GM19324 (cell line): Measurements from ENCODE around the gene DNASE1L2.

ENCODE experiments used
- ATAC-seq: cut with Tn5 transposase; IDR thresholded peaks from one replicate; pipeline ENCODE4 v1.9.1; 2021; ENCODE audit warnings: mild to moderate bottlenecking, moderate library complexity; ENCODE audit not compliant: unreplicated experiment, low FRiP score

Gene DNASE1L2, protein sequence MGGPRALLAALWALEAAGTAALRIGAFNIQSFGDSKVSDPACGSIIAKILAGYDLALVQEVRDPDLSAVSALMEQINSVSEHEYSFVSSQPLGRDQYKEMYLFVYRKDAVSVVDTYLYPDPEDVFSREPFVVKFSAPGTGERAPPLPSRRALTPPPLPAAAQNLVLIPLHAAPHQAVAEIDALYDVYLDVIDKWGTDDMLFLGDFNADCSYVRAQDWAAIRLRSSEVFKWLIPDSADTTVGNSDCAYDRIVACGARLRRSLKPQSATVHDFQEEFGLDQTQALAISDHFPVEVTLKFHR

GRCh38 chr16:2236337-2237101, at the start of gene DNASE1L2:
DNASE1L2 (plus strand) TSS chr16:2236444; CDS start chr16:2236817, 373 bp downstream.
- ATAC-seq = no peak

DNA sequence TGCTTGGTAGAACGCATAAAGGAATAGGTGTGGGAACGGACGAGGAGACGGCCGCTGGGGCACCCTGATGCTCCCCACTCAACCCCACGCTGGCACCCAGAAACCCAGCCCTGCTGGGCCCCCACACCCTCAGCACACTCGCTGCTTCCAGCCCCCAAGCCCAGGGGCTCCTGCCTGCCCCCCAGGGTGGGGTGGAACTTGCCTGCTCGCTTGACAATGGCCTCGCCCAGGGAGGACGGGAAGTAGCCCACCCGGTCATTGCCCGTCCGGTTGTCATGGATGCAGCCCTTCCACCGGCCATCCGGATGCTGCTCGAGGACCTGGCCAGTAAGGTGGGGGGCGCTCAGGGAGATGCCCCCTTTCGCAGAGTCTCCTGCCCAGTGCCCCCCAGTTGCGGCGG, 49.7 kb upstream of the DNASE1L2 start:
- no peak for ATAC-seq

- no peak for ATAC-seq
Observed at GRCh38 chr16:2187212-2187611, 49.0 kb upstream of the DNASE1L2 start.

- no peak for ATAC-seq
Observed at GRCh38 chr16:2188395-2188794, 47.8 kb upstream of the DNASE1L2 start.

GRCh38 chr16:2189252-2189893, 46.9 kb upstream of the DNASE1L2 start:
- ATAC-seq = no peak

GRCh38 chr16:2190002-2190658, 46.1 kb upstream of the DNASE1L2 start:
- ATAC-seq = no peak

GRCh38 chr16:2190659-2191445, 45.4 kb upstream of the DNASE1L2 start:
- no peak for ATAC-seq

GRCh38 chr16:2191446-2191706, 44.9 kb upstream of the DNASE1L2 start:
- ATAC-seq = no peak

DNA sequence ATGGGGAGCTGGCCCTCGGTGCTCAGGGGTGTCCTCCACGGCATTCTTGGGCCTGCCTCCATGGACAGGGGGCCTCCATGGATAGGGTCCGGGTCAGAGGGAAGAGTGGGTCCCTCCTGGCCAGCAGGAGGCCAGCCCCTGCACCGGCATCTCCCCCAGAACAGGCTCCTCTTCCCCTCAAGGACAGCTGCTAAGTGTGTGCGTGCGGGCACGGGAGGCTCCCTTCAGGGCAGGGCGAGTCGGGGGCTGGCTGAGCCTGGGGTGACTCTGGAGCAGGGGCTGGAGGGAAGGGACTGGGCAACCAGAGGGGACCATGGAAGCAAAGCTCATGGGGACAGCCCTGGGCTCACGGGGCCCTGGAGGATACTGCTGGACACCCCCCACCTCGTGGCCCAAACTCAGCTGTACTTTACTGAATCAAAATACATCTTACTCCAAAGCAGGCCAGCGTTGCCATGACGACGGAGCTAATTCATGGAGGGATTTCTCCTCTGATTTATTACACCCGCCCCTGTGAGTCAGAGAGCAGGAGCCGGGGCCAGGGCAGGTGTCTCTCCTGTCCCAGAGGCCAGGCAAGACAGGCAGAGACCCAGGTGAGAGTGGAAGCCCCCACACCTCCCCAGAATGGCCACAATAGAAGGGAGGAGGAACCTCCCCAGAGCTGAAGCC, 41.9 kb upstream of the DNASE1L2 start:
- ATAC-seq = no peak

GRCh38 chr16:2194852-2195321, 41.4 kb upstream of the DNASE1L2 start:
- ATAC-seq = no peak

- no peak for ATAC-seq
Observed at GRCh38 chr16:2195322-2196161, 40.7 kb upstream of the DNASE1L2 start.

DNA sequence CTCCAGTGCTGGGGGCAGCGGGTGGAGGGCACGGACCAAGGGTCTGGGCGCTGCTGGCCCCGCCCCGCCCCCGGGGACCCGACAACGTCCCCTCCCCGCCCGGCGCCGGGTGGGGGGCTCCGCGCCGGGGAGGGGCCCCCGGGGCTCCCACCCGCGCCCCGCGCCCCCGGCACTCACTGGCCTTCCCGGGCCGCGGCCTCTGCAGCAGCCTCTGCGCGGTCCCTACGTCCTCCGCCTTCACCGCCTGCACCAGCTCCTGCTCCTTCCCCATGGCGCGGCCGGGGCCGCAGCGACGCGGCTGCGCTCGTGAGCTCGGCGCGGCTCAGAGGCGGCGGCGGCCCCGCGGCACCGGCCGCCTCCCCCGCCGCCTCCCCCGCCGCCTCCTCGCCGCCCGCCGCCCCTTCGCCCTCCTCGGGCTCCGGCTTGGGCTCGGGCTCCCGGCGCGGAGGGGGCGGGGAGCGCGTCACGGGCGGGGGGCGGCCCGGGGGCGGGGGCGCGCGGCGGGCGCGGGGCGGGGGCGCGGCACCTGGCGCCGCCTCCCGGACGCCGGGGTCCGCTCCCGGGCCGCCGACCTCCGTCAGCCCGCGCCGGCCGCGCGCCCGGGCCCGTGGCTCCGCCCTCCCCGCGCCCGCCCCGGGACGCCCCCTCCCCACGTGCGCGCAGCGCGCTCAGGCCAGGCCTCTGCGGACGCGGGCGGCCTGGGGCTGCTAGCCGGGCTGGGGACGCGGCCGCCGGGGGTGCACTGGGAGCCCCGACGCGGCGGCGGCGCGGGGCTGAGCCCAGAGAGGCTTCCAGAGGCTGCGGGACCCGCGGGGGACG, 39.9 kb upstream of the DNASE1L2 start, which contains the start of gene CASKIN1:
TSS of gene CASKIN1 (minus strand) at position 444 of the 819 bp plus-strand sequence. CDS start at position 271, 173 bp downstream.
- ATAC-seq = no peak

DNA sequence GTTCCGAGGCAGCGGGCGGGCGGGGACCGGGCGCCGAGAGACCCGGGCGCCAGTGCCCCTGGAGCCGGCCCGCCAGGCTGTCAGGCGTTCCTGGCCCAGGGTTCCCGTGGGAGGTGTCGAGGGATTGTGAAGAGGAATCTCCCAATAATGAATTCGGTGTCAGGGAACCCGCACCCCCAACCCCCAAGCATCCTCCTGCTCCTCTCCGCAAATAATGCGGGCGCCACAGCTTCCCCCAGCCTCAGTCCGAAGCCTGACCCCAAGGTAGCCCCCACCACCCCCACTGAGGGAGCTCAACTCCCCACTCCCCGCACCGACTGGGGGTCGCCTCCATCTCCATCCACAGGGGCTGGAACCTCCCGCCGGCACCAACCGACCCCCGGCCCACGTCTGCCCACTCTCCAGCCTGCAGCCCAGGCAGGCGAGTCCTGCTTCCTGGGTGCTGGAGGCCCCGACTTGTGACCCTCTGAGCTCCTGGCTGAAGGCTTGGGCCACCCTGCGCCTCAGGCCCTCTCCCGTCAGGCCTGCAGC, 39.2 kb upstream of the DNASE1L2 start:
- ATAC-seq = no peak

- ATAC-seq = no peak
Observed at GRCh38 chr16:2197765-2198164, 38.5 kb upstream of the DNASE1L2 start.

DNA sequence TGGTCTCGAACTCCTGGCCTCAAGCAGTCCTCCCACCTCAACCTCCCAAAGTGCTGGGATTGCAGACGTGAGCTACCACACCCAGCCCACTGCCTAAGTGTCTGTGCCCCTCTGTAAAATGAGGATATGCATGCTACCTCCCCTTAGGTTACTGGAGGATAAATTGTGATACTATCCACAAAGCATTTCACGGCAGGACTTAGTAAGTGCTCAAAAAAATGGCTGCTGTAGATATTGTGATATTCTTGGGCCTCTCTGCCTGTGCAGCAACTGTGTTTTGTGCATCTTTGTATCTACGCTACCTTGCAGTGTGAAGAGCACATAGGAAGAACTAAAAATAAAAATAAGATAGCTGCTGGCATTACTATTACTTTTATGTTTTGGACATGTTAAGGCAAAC, 38.0 kb upstream of the DNASE1L2 start:
- ATAC-seq = no peak

DNA sequence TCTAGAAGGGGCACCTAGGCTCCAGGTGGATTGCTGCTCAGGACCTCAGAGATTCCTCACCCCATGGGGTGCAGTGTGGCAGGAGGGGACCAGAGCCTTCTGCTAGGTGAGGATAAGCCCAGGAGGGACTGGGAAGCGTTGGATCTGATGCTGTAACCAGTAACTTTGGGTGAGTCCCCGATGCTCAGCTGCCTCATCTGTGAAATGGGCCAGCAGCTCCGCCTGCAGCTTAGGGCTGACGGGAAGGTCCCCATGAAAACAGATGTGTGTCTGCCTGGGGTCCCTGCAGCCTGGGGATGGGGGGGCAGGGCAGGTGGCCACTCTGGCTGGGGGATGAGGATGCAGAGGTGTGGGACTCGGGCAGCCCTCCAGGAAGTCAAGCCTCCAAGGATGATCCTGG, 37.1 kb upstream of the DNASE1L2 start:
- no peak for ATAC-seq

GRCh38 chr16:2199621-2200139, 36.6 kb upstream of the DNASE1L2 start:
- no peak for ATAC-seq
